ENCODE results near the gene ERVFRD-1. TPM values are rescaled to one million over a fixed set of nuclear protein-coding genes. Genes with fewer than 3 reads are reported as not detected.

The ERVFRD-1 gene
- polyA plus RNA-seq, 1 donor (not counting 4 experiments of a cell fraction or from before 2014, with no cell fraction given): not detected

- no peak overlapping the region for H3K9ac ChIP-seq (ENCODE audit: control insufficient read depth, extremely low read depth, insufficient read depth, low read length)
- H3K36me3 ChIP-seq (ENCODE audit: control insufficient read depth in 2 of 2, extremely low read depth in 1 of 2, insufficient read depth in 2 of 2, low read length in 2 of 2): no peaks in the 10 kb centered on the region
- H3K4me2 ChIP-seq (ENCODE audit: control insufficient read depth, extremely low read depth, insufficient read depth, low read depth, low read length): no peak overlapping the region
- no peaks in the 10 kb centered on the region for H4K20me1 ChIP-seq (ENCODE audit: control insufficient read depth, extremely low read depth, insufficient read depth, low read length)
- H2AFZ ChIP-seq (ENCODE audit: control insufficient read depth, low read length): no peak overlapping the region
- DNase-seq (ENCODE audit: low read depth, low spot score) (no peak), FAIRE-seq (no peak)
- H3K4me1 ChIP-seq (ENCODE audit: control insufficient read depth, extremely low read depth, insufficient read depth, low read length): no peaks in the 10 kb centered on the region
- TF ChIP-seq, protein P1, sequence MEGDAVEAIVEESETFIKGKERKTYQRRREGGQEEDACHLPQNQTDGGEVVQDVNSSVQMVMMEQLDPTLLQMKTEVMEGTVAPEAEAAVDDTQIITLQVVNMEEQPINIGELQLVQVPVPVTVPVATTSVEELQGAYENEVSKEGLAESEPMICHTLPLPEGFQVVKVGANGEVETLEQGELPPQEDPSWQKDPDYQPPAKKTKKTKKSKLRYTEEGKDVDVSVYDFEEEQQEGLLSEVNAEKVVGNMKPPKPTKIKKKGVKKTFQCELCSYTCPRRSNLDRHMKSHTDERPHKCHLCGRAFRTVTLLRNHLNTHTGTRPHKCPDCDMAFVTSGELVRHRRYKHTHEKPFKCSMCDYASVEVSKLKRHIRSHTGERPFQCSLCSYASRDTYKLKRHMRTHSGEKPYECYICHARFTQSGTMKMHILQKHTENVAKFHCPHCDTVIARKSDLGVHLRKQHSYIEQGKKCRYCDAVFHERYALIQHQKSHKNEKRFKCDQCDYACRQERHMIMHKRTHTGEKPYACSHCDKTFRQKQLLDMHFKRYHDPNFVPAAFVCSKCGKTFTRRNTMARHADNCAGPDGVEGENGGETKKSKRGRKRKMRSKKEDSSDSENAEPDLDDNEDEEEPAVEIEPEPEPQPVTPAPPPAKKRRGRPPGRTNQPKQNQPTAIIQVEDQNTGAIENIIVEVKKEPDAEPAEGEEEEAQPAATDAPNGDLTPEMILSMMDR (optimal IDR thresholded peaks at IDR 0.05 in 1 of 3, IDR thresholded peaks at IDR 0.05 in 1 of 3, conservative IDR thresholded peaks at IDR 0.05 in 1 of 3; ENCODE audit: extremely low read depth in 1 of 3, insufficient read depth in 2 of 3, low read length in 3 of 3): no peak
- no peak for TF ChIP-seq EZH2 (IDR thresholded peaks at IDR 0.05; ENCODE audit: low read length)
- H3K9me3 ChIP-seq (ENCODE audit: control insufficient read depth, low read depth, low read length): no peaks in the 10 kb centered on the region
- H3K27me3 ChIP-seq (ENCODE audit: control insufficient read depth, extremely low read depth, insufficient read depth, low read length): no peaks in the 10 kb centered on the region
- dilution Hi-C loops (cut with MboI; ENCODE audit: extremely low pct_ligation_motif_present, low sequenced_read_pairs): loop anchor here (25.0 kb wide), 1 partner anchor 96 kb away; no protein-coding TSS in a partner anchor
- H3K27ac ChIP-seq (ENCODE audit: control insufficient read depth, insufficient read depth, low read length): no peak overlapping the region
- no peaks in the 10 kb centered on the region for H3K79me2 ChIP-seq (ENCODE audit: control insufficient read depth, insufficient read depth, low read length)
- no peak overlapping the region for H3K4me3 ChIP-seq (ENCODE audit: control insufficient read depth in 2 of 3, extremely low read depth in 1 of 3, insufficient read depth in 2 of 3, low read depth in 1 of 3, low read length in 3 of 3)
- H3K9me1 ChIP-seq (ENCODE audit: control insufficient read depth, extremely low read depth, insufficient read depth, low read length): no peaks in the 10 kb centered on the region
These were observed 53.1 kb downstream of the ERVFRD-1 start for GRCh38 chr6:11058406-11058805.

DNA sequence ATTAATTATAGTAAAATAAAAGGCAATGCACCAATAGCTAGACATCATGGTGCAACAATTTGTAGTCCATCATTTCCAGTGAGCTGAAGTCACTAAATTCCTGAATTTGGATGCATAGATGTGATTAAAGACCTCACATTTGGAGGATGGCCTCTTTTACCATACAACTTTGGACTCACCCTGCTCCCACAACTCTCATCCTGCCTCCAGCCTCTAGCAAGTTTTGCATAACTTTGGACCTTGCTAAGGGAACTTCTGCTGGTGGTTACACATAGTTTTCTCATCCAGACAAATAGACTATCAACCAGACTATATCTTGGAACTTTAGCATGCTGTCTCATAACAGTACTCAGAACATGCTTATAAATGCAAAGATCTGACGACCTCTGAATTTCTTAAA is 54.7 kb downstream of the ERVFRD-1 start:
- Histone ChIP-seq H3K27ac (ENCODE audit: control insufficient read depth, insufficient read depth, low read length) (no peak overlapping the region), H3K9me3 (ENCODE audit: control insufficient read depth, low read depth, low read length) (no peaks in the 10 kb centered on the region), H3K9ac (ENCODE audit: control insufficient read depth, extremely low read depth, insufficient read depth, low read length) (no peak overlapping the region), H3K36me3 (ENCODE audit: control insufficient read depth in 2 of 2, extremely low read depth in 1 of 2, insufficient read depth in 2 of 2, low read length in 2 of 2) (no peaks in the 10 kb centered on the region), H3K27me3 (ENCODE audit: control insufficient read depth, extremely low read depth, insufficient read depth, low read length) (no peaks in the 10 kb centered on the region), H3K4me1 (ENCODE audit: control insufficient read depth, extremely low read depth, insufficient read depth, low read length) (no peaks in the 10 kb centered on the region), H4K20me1 (ENCODE audit: control insufficient read depth, extremely low read depth, insufficient read depth, low read length) (no peaks in the 10 kb centered on the region), H3K4me2 (ENCODE audit: control insufficient read depth, extremely low read depth, insufficient read depth, low read depth, low read length) (no peak overlapping the region), H3K9me1 (ENCODE audit: control insufficient read depth, extremely low read depth, insufficient read depth, low read length) (no peaks in the 10 kb centered on the region), H3K4me3 (ENCODE audit: control insufficient read depth in 2 of 3, extremely low read depth in 1 of 3, insufficient read depth in 2 of 3, low read depth in 1 of 3, low read length in 3 of 3) (no peak overlapping the region), H3K79me2 (ENCODE audit: control insufficient read depth, insufficient read depth, low read length) (no peaks in the 10 kb centered on the region), H2AFZ (ENCODE audit: control insufficient read depth, low read length) (no peak overlapping the region)
- no peak for DNase-seq (ENCODE audit: low read depth, low spot score)
- dilution Hi-C loops (cut with MboI; ENCODE audit: extremely low pct_ligation_motif_present, low sequenced_read_pairs): loop anchor here (25.0 kb wide), 1 partner anchor 95 kb away; no protein-coding TSS in a partner anchor
- TF ChIP-seq EZH2 (IDR thresholded peaks at IDR 0.05; ENCODE audit: low read length): no peak
- TF ChIP-seq, protein P1 (optimal IDR thresholded peaks at IDR 0.05 in 1 of 3, IDR thresholded peaks at IDR 0.05 in 1 of 3, conservative IDR thresholded peaks at IDR 0.05 in 1 of 3; ENCODE audit: extremely low read depth in 1 of 3, insufficient read depth in 2 of 3, low read length in 3 of 3): no peak
- FAIRE-seq: no peak
